ENCODE data around the gene FNBP1.

FNBP1 gene

GRCh38 chr9:129854588-129855110 lies 188.3 kb downstream of the FNBP1 start:
- DNase-seq (ENCODE audit: low spot score): no peak

GRCh38 chr9:129853614-129854013 lies 189.4 kb downstream of the FNBP1 start:
- DNase-seq (ENCODE audit: low spot score): no peak

DNA sequence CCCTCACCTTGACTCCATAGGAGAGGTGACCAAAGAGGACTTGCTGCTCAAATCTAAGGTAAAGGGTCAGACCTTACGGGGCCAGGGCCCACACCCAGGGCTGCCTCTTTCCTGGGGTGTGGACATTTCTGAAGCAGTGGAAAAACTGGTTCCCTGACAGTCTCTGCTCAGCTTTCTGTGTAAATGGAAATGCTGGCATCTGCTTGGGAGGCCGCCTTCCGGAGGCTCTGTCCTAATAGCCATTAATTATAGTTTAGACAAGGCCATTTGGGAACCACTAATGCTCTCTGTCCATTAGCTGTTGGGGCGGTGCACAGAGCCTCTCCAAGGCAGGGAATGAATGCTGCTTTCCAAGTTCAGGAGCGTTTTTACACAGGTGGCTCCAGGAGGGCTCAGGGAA lies 190.4 kb downstream of the FNBP1 start:
- no peak for DNase-seq (ENCODE audit: low spot score)

GRCh38 chr9:129851821-129852220 lies 191.2 kb downstream of the FNBP1 start:
- DNase-seq (ENCODE audit: low spot score): no peak

- no peak for DNase-seq (ENCODE audit: low spot score)
Observed at GRCh38 chr9:129850821-129851550, 192.0 kb downstream of the FNBP1 start.

GRCh38 chr9:129849901-129850300 lies 193.1 kb downstream of the FNBP1 start:
- no peak for DNase-seq (ENCODE audit: low spot score)

- DNase-seq (ENCODE audit: low spot score): no peak
Observed at GRCh38 chr9:129848712-129849441, 194.1 kb downstream of the FNBP1 start.

GRCh38 chr9:129845373-129845772 lies 197.6 kb downstream of the FNBP1 start:
- DNase-seq (ENCODE audit: low spot score): no peak

DNA sequence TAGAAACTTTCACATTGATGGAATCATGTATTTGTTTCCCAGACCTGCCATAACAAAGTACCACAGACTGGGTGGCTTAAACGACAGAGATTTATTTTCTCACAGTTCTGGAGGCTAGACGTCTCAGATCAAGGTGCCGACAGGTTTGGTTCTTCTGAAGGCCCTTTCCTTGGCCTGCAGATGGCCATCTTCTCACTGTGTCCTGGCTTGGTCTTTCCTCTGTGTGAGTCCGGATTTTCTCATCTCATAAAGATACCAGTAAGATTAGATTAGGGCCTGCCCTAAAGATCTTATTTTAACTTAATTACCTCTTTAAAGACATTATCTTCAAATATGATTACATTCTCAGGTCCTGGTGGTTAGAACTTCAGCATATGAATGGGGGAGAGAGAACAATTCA lies 201.9 kb downstream of the FNBP1 start:
- DNase-seq (ENCODE audit: low spot score): no peak

- no peak for DNase-seq (ENCODE audit: low spot score)
Observed at GRCh38 chr9:129840034-129840433, 203.0 kb downstream of the FNBP1 start.

DNA sequence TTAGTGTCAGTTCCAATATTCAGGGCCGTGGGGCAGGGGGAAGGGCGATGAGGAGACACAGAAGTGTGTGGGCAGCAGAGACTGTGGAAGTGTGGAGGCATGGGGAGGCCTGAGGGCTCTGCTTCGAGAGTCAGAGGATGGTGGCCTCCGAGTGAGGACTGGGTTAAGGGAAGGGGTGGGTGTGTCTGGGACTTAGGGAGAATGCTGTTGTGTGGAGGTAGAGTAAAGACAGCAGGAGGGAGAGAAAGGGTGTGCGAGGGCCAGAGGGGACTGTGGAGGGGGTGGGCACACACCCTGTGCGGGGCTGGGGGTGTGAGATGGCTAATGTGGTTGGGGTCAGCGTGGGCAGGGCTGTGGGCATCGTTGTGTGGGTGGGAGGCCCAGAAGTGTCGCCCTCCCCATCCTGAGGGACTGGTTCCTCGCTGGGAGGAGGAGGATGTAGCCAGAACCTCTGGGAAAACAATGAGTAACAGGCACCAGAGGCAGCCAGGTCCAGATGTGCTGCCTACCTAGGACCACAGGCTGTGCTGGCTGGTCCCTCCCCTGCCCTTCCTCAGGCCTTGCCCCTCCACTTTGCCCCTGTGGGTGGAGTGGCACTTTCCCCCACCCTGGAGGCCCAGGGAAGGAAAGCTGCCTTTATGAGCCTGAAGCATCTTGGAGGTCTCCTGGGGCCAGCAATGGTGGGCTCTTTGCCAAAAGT lies 203.5 kb downstream of the FNBP1 start:
- DNase-seq (ENCODE audit: low spot score): no peak

GRCh38 chr9:129838707-129839259 lies 204.2 kb downstream of the FNBP1 start:
- no peak for DNase-seq (ENCODE audit: low spot score)

Measured in HuH-7 (cell line).